Measurements from ENCODE around the gene KCTD7. TPM values are rescaled to one million over a fixed set of nuclear protein-coding genes. Genes with fewer than 3 reads are reported as not detected.
A peak's percentile ranks its signal among the peaks of the same experiment; 100 is the strongest.
"Not testable (repeated sequence)": the region's sequence is repeated elsewhere in the genome, so short reads cannot be mapped to it uniquely, and the experiment has no call there.

The KCTD7 gene
- total RNA-seq, 1 experiment from 2014 or later = 17.3 TPM

GRCh38 chr7:66597461-66597860 lies 31.2 kb upstream of the KCTD7 start:
- Histone ChIP-seq H3K36me3 (ENCODE audit: control insufficient read depth, insufficient read depth, low read length) (no peaks in the 10 kb centered on the region), H3K4me3 (ENCODE audit: low read depth, low read length) (no peak overlapping the region), H3K9me3 (peaks cover 8% of the 10 kb centered on the region), H3K4me1 (peaks cover 7% of the 10 kb centered on the region; the same call in 1 of the 2 replicates), H3K27me3 (replicated peaks; ENCODE audit: control insufficient read depth, insufficient read depth, low read length) (no peaks in the 10 kb centered on the region)
- Mint-ChIP-seq H3K4me3 (ENCODE audit: unreplicated experiment) (no peak overlapping the region), H3K27me3 (ENCODE audit: insufficient read depth, unreplicated experiment) (no peaks in the 10 kb centered on the region), H3K36me3 (ENCODE audit: insufficient read depth, unreplicated experiment) (peaks cover 11% of the 10 kb centered on the region), H3K27ac (ENCODE audit: unreplicated experiment) (no peak overlapping the region), H3K4me1 (ENCODE audit: low read depth, unreplicated experiment) (peaks cover 11% of the 10 kb centered on the region), H3K9me3 (ENCODE audit: unreplicated experiment) (peaks cover 27% of the 10 kb centered on the region)
- ChIA-PET POLR2A (no interaction called here), CTCF (no interaction called here)
- no TSS peak for BruUV-seq (replicated peaks)
- TF ChIP-seq CTCF (IDR thresholded peaks at IDR 0.05; ENCODE audit: insufficient read depth in 1 of 2, low read depth in 1 of 2, low read length in 1 of 2, severe bottlenecking in 1 of 2, unreplicated experiment in 1 of 2) = no peak
- peak; percentile 21 to 34 for DNase-seq
- intact Hi-C loops (cut with micrococcal nuclease; ENCODE audit: unreplicated experiment) = loop anchor here (10.0 kb wide), 1 partner anchor 397 kb away; the partner anchor contains the start of genes SBDS and TYW1

- ChIA-PET CTCF (interaction anchor here (0.7 kb wide), 1 partner anchor 807 kb away, joined by 3 read pairs; no protein-coding TSS in a partner anchor), POLR2A (no interaction called here)
- Mint-ChIP-seq H3K9me3 (ENCODE audit: unreplicated experiment) (no peaks in the 10 kb centered on the region), H3K36me3 (ENCODE audit: insufficient read depth, unreplicated experiment) (peaks cover 5% of the 10 kb centered on the region), H3K4me3 (ENCODE audit: unreplicated experiment) (no peak overlapping the region), H3K4me1 (ENCODE audit: low read depth, unreplicated experiment) (no peaks in the 10 kb centered on the region), H3K27ac (ENCODE audit: unreplicated experiment) (no peak overlapping the region), H3K27me3 (ENCODE audit: insufficient read depth, unreplicated experiment) (no peaks in the 10 kb centered on the region)
- H3K4me1 ChIP-seq = no peaks in the 10 kb centered on the region
- H3K4me3 ChIP-seq (ENCODE audit: low read depth, low read length) = no peak overlapping the region
- intact Hi-C loops (cut with micrococcal nuclease; ENCODE audit: unreplicated experiment) = no loop called here
- no TSS peak for BruUV-seq (replicated peaks)
- H3K9me3 ChIP-seq = no peaks in the 10 kb centered on the region; the same call in 1 of the 2 replicates
- H3K36me3 ChIP-seq (ENCODE audit: control insufficient read depth, insufficient read depth, low read length) = no peaks in the 10 kb centered on the region
- TF ChIP-seq CTCF (IDR thresholded peaks at IDR 0.05; ENCODE audit: insufficient read depth in 1 of 2, low read depth in 1 of 2, low read length in 1 of 2, severe bottlenecking in 1 of 2, unreplicated experiment in 1 of 2) = no peak
- no peaks in the 10 kb centered on the region for H3K27me3 ChIP-seq (replicated peaks; ENCODE audit: control insufficient read depth, insufficient read depth, low read length)
- no peak for DNase-seq
Observed at GRCh38 chr7:66602159-66602558, 26.5 kb upstream of the KCTD7 start.

- ChIA-PET CTCF (interaction anchor here (1.0 kb wide), 1 partner anchor 11 kb away, joined by 3 read pairs; no protein-coding TSS in a partner anchor), POLR2A (interaction anchor here (0.6 kb wide), 2 partner anchors 47 to 50 kb away, joined by 3 to 4 read pairs; no protein-coding TSS in a partner anchor)
- Mint-ChIP-seq H3K4me1 (ENCODE audit: low read depth, unreplicated experiment) (peaks cover 6% of the 10 kb centered on the region), H3K9me3 (ENCODE audit: unreplicated experiment) (no peaks in the 10 kb centered on the region), H3K4me3 (ENCODE audit: unreplicated experiment) (no peak overlapping the region), H3K27ac (ENCODE audit: unreplicated experiment) (no peak overlapping the region), H3K27me3 (ENCODE audit: insufficient read depth, unreplicated experiment) (no peaks in the 10 kb centered on the region), H3K36me3 (ENCODE audit: insufficient read depth, unreplicated experiment) (peaks cover 10% of the 10 kb centered on the region)
- no TSS peak for BruUV-seq (replicated peaks)
- Histone ChIP-seq H3K9me3 (no peaks in the 10 kb centered on the region; the same call in 1 of the 2 replicates), H3K4me3 (ENCODE audit: low read depth, low read length) (no peak overlapping the region), H3K4me1 (peaks cover 6% of the 10 kb centered on the region; the same call in 1 of the 2 replicates), H3K36me3 (ENCODE audit: control insufficient read depth, insufficient read depth, low read length) (no peaks in the 10 kb centered on the region), H3K27me3 (replicated peaks; ENCODE audit: control insufficient read depth, insufficient read depth, low read length) (no peaks in the 10 kb centered on the region)
- intact Hi-C loops (cut with micrococcal nuclease; ENCODE audit: unreplicated experiment) = no loop called here
- DNase-seq = no peak
- TF ChIP-seq CTCF (IDR thresholded peaks at IDR 0.05; ENCODE audit: insufficient read depth in 1 of 2, low read depth in 1 of 2, low read length in 1 of 2, severe bottlenecking in 1 of 2, unreplicated experiment in 1 of 2) = no peak
Observed at GRCh38 chr7:66604198-66604597, 24.5 kb upstream of the KCTD7 start.

GRCh38 chr7:66606540-66607291 lies 22.0 kb upstream of the KCTD7 start:
- Mint-ChIP-seq H3K36me3 (ENCODE audit: insufficient read depth, unreplicated experiment) (peaks cover 11% of the 10 kb centered on the region), H3K4me1 (ENCODE audit: low read depth, unreplicated experiment) (peaks cover 14% of the 10 kb centered on the region)
- DNase-seq; H3K4me1 ChIP-seq; H3K9me3 ChIP-seq; H3K4me3 Mint-ChIP-seq (ENCODE audit: unreplicated experiment); POLR2A ChIA-PET; H3K27ac Mint-ChIP-seq (ENCODE audit: unreplicated experiment); H3K36me3 ChIP-seq (ENCODE audit: control insufficient read depth, insufficient read depth, low read length); H3K27me3 ChIP-seq (replicated peaks; ENCODE audit: control insufficient read depth, insufficient read depth, low read length); H3K9me3 Mint-ChIP-seq (ENCODE audit: unreplicated experiment); intact Hi-C loops (cut with micrococcal nuclease; ENCODE audit: unreplicated experiment); BruUV-seq (replicated peaks); H3K27me3 Mint-ChIP-seq (ENCODE audit: insufficient read depth, unreplicated experiment); H3K4me3 ChIP-seq (ENCODE audit: low read depth, low read length): not testable (repeated sequence)
- CTCF ChIA-PET = interaction anchor here (0.6 kb wide), 1 partner anchor 16 kb away, joined by 3 read pairs; no protein-coding TSS in a partner anchor

All from Caco-2 (cell line).